GM23338 (cell line): ENCODE measurements around the gene TBC1D30. TPM values are rescaled to one million over a fixed set of nuclear protein-coding genes. Genes with fewer than 3 reads are reported as not detected.

Source experiments
- ATAC-seq: fragments of 200-7000 bp; cut with Tn5 transposase; 3 replicates; pipeline ENCODE4 v1.9.1; 2020
- DNase-seq: peaks from one replicate; pipeline ENCODE4 v3.0.0-alpha.2; 2015; ENCODE audit warnings: low spot score
- H2AFZ ChIP-seq: fragments of 200-600 bp; sonication (generic); 2 replicates; pipeline ENCODE4 v1.8.0; 2016; ENCODE audit warnings: antibody characterized with exemption, mild to moderate bottlenecking, moderate library complexity
- H3F3A ChIP-seq: fragments of 200-600 bp; sonication (generic); replicated peaks from 2 replicates; pipeline ENCODE4 v1.8.0; 2017; ENCODE audit warnings: antibody characterized with exemption, mixed run types, low read depth
- H3K27ac ChIP-seq: fragments of 200-600 bp; sonication (generic); 2 replicates; pipeline ENCODE4 v1.6.1; 2016; ENCODE audit warnings: low read depth
- H3K27me3 ChIP-seq: fragments of 200-600 bp; sonication (generic); 2 replicates; pipeline ENCODE4 v1.8.0; 2016; ENCODE audit warnings: mild to moderate bottlenecking, mixed run types, moderate library complexity; ENCODE audit not compliant: insufficient read depth
- H3K36me3 ChIP-seq: fragments of 200-600 bp; sonication (generic); 2 replicates; pipeline ENCODE4 v1.8.0; 2016; ENCODE audit warnings: mild to moderate bottlenecking; ENCODE audit not compliant: insufficient read depth
- H3K4me1 ChIP-seq: fragments of 200-600 bp; sonication (generic); 2 replicates; pipeline ENCODE4 v1.8.0; 2016; ENCODE audit warnings: mild to moderate bottlenecking, moderate library complexity; ENCODE audit not compliant: insufficient read depth
- H3K4me2 ChIP-seq: fragments of 200-600 bp; sonication (generic); 2 replicates; pipeline ENCODE4 v1.7.1; 2017; ENCODE audit warnings: mixed run types
- H3K4me3 ChIP-seq: fragments of 200-600 bp; sonication (generic); 2 replicates; pipeline ENCODE4 v1.6.1; 2016; ENCODE audit warnings: mixed run types
- H3K79me2 ChIP-seq: fragments of 200-600 bp; sonication (generic); replicated peaks from 2 replicates; pipeline ENCODE4 v1.8.0; 2017; ENCODE audit warnings: mild to moderate bottlenecking; ENCODE audit not compliant: insufficient read depth
- H3K9me2 ChIP-seq: fragments of 200-600 bp; sonication (generic); 2 replicates; pipeline ENCODE4 v1.8.0; 2017; ENCODE audit not compliant: insufficient read depth
- H4K20me1 ChIP-seq: fragments of 200-600 bp; sonication (generic); replicated peaks from 2 replicates; pipeline ENCODE4 v1.8.0; 2017; ENCODE audit warnings: mild to moderate bottlenecking; ENCODE audit not compliant: insufficient read depth
- H3K27ac Mint-ChIP-seq: 2 replicates; pipeline ENCODE4 v1.8.0; 2020; ENCODE audit warnings: inconsistent platforms, mild to moderate bottlenecking, moderate library complexity, mixed read lengths
- H3K27me3 Mint-ChIP-seq: 3 replicates; pipeline ENCODE4 v1.8.0; 2022; ENCODE audit warnings: low read depth, mild to moderate bottlenecking, moderate library complexity, mixed read lengths, inconsistent platforms; ENCODE audit not compliant: insufficient read depth, poor library complexity
- H3K36me3 Mint-ChIP-seq: 3 replicates; pipeline ENCODE4 v1.8.0; 2021; ENCODE audit warnings: low read depth, mild to moderate bottlenecking, inconsistent platforms, moderate library complexity, mixed read lengths
- H3K4me1 Mint-ChIP-seq: 3 replicates; pipeline ENCODE4 v1.8.0; 2020; ENCODE audit warnings: mild to moderate bottlenecking, inconsistent platforms, mixed read lengths
- H3K4me3 Mint-ChIP-seq: 3 replicates; pipeline ENCODE4 v1.8.0; 2021; ENCODE audit warnings: moderate library complexity, mild to moderate bottlenecking, inconsistent platforms, mixed read lengths
- H3K9me3 Mint-ChIP-seq: 3 replicates; pipeline ENCODE4 v1.8.0; 2020; ENCODE audit warnings: moderate library complexity, mild to moderate bottlenecking, inconsistent platforms, mixed read lengths
- CREB1 ChIP-seq: fragments of 250-450 bp; sonication (Bioruptor Pico); IDR thresholded peaks from 2 replicates; pipeline ENCODE4 v1.5.0; 2020; ENCODE audit warnings: low read depth, mild to moderate bottlenecking, moderate library complexity
- EZH2 ChIP-seq: fragments of 200-600 bp; sonication (generic); IDR thresholded peaks from one replicate; pipeline ENCODE4 v1.8.0; 2017; ENCODE audit warnings: antibody characterized with exemption, mild to moderate bottlenecking, low read depth; ENCODE audit not compliant: unreplicated experiment
- JUNB ChIP-seq: IDR thresholded peaks from one replicate; pipeline ENCODE4 v1.6.1; 2016; ENCODE audit warnings: antibody characterized with exemption; ENCODE audit not compliant: unreplicated experiment
- NANOG ChIP-seq: IDR thresholded peaks from 2 replicates; pipeline ENCODE4 v1.6.1; 2016; ENCODE audit warnings: antibody characterized with exemption, borderline replicate concordance
- POLR2AphosphoS5 ChIP-seq: IDR thresholded peaks from 2 replicates; pipeline ENCODE4 v1.6.1; 2016; ENCODE audit warnings: antibody characterized with exemption, low read depth
- REST ChIP-seq: IDR thresholded peaks from one replicate; pipeline ENCODE4 v1.6.1; 2018; ENCODE audit warnings: antibody characterized with exemption; ENCODE audit not compliant: unreplicated experiment
- STAT1 ChIP-seq: IDR thresholded peaks from one replicate; pipeline ENCODE4 v1.6.1; 2016; ENCODE audit warnings: antibody characterized with exemption; ENCODE audit not compliant: unreplicated experiment
- ZNF114 ChIP-seq: fragments of 250-450 bp; sonication (Bioruptor Pico); IDR thresholded peaks from 2 replicates; pipeline ENCODE4 v1.5.0; 2020; ENCODE audit warnings: mild to moderate bottlenecking, moderate library complexity
- ZNF331 ChIP-seq: fragments of 250-450 bp; sonication (Bioruptor Pico); IDR thresholded peaks from 2 replicates; pipeline ENCODE4 v1.5.0; 2020; ENCODE audit warnings: low read depth, mild to moderate bottlenecking, moderate library complexity
- ZNF462 ChIP-seq: fragments of 250-450 bp; sonication (Bioruptor Pico); IDR thresholded peaks from 2 replicates; pipeline ENCODE4 v1.5.0; 2020; ENCODE audit warnings: mild to moderate bottlenecking, moderate library complexity
- polyA plus RNA-seq: library from polyadenylated mRNA; unstranded; fragments of >200 nt; fragmentation: Nextera tagmentation; extraction: Ambion mirVana; gene quantifications from 2 replicates; pipeline ENCODE4 v1.2.1, GENCODE V29; 2016
- total RNA-seq: library from RNA; depleted of rRNA; stranded (reverse); fragments of >200 nt; shearing (Covaris generic); gene quantifications from 2 replicates; pipeline ENCODE4 v1.2.3, GENCODE V29; 2014
- TF ChIP-seq, protein P1 (sequence below), 2 experiments: fragments of 200-600 bp in 1 of 2; sonication (generic) in 1 of 2; conservative IDR thresholded peaks; 2 replicates each; pipeline versions ENCODE4 v1.5.1 to v1.6.1; 2016 to 2017; ENCODE audit warnings: antibody characterized with exemption in 2 of 2, low read depth in 2 of 2, mild to moderate bottlenecking in 2 of 2, moderate library complexity in 1 of 2

The TBC1D30 gene
- total and polyA plus RNA-seq, 2 experiments from 2014 or later = 2.9 to 9.6 TPM

DNA sequence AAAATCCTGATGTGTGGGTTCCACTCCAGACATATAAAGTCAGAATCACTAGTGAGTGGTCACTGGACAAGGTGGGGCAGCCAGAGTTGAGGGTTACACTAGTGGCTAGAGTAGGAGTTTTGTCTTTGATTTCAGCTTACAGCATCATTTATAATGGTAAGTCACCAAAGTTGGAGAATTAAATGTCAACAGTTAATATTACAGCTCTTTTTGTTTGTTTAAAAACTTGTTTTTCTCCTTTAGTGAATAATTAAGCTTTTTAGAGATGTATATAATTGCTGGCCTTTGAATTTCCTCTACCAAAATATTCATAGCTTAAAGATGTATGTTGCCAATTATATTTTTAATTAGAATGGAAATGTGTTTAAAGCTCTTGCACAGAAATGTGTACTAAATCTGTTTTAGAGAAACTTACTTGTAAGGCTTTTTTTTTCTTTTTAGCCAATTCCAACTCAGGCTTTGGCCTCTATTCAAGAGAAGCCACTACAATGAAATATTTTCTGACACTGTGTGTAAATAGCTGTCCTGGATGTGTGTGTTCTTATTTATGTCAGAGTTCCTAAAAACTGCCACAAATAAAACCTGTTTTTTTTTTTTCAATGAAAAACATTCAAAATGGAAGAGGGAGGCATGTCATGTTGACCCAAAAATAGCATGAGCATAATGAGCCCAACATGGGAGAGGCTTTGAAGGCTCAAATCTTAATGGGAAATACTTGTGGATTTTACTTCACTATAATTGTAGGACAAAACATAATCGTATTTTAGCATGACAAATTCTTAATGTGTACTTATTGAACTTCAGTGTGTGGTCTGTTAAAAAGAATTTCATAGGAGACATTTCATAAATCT, 92.2 kb downstream of the TBC1D30 start (continued):
- TF ChIP-seq REST (no peak), NANOG (no peak), ZNF331 (CRISPR knock-in tag) (no peak), STAT1 (no peak), EZH2 (no peak), JUNB (no peak)

- Histone ChIP-seq H3K36me3 (no peaks in the 10 kb centered on the region), H3K4me3 (no peak overlapping the region), H3K79me2 (no peaks in the 10 kb centered on the region), H2AFZ (no peak overlapping the region), H3F3A (no peaks in the 10 kb centered on the region), H3K4me2 (no peak overlapping the region), H3K27ac (no peak overlapping the region), H3K9me2 (peaks cover 14% of the 10 kb centered on the region; the same call in 1 of the 2 replicates), H3K27me3 (no peaks in the 10 kb centered on the region), H3K4me1 (peaks cover 11% of the 10 kb centered on the region), H4K20me1 (no peaks in the 10 kb centered on the region)
- TF ChIP-seq POLR2AphosphoS5 (no peak), ZNF462 (CRISPR knock-in tag) (no peak), ZNF114 (CRISPR knock-in tag) (no peak), EZH2 (no peak), JUNB (no peak), CREB1 (CRISPR knock-in tag) (no peak)
- TF ChIP-seq, protein P1, sequence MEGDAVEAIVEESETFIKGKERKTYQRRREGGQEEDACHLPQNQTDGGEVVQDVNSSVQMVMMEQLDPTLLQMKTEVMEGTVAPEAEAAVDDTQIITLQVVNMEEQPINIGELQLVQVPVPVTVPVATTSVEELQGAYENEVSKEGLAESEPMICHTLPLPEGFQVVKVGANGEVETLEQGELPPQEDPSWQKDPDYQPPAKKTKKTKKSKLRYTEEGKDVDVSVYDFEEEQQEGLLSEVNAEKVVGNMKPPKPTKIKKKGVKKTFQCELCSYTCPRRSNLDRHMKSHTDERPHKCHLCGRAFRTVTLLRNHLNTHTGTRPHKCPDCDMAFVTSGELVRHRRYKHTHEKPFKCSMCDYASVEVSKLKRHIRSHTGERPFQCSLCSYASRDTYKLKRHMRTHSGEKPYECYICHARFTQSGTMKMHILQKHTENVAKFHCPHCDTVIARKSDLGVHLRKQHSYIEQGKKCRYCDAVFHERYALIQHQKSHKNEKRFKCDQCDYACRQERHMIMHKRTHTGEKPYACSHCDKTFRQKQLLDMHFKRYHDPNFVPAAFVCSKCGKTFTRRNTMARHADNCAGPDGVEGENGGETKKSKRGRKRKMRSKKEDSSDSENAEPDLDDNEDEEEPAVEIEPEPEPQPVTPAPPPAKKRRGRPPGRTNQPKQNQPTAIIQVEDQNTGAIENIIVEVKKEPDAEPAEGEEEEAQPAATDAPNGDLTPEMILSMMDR (conservative IDR thresholded peaks at IDR 0.05; ENCODE audit: low read depth in 2 of 2) = no peak
- no peaks in the 10 kb centered on the region for H3K9me3 Mint-ChIP-seq
- no peak for DNase-seq
- H3K27me3 Mint-ChIP-seq = peaks cover 2% of the 10 kb centered on the region
- H3K4me1 Mint-ChIP-seq = peaks cover 20% of the 10 kb centered on the region
- no peaks in the 10 kb centered on the region for H3K36me3 Mint-ChIP-seq
- ATAC-seq = no peak
- H3K4me3 Mint-ChIP-seq = no peak overlapping the region
- no peak overlapping the region for H3K27ac Mint-ChIP-seq
These were observed 93.9 kb downstream of the TBC1D30 start for GRCh38 chr12:64918344-64918743.
